HL-60 (cell line): ENCODE results near the gene ACACA.

Experiments
- DNase-seq, 2 experiments: peaks; one replicate each; pipeline ENCODE4 v3.0.0-alpha.2; 2010 to 2020; ENCODE audit warnings: low read depth in 1 of 2, low spot score in 1 of 2
- H3K27ac ChIP-seq: fragments of 250-450 bp; sonication (Bioruptor Pico); replicated peaks from 2 replicates; pipeline ENCODE4 v1.5.1; 2020; ENCODE audit warnings: mild to moderate bottlenecking, moderate library complexity
- H3K27me3 ChIP-seq: fragments of 250-450 bp; sonication (Bioruptor Pico); 2 replicates; pipeline ENCODE4 v1.5.1; 2021; ENCODE audit warnings: mild to moderate bottlenecking, moderate library complexity; ENCODE audit not compliant: insufficient read depth, poor library complexity, severe bottlenecking
- H3K4me3 ChIP-seq: replicated peaks from 2 replicates; pipeline ENCODE4 v1.5.1; 2011; ENCODE audit warnings: mild to moderate bottlenecking, control low read depth, low read length; ENCODE audit not compliant: insufficient read depth
- GABPA ChIP-seq: IDR thresholded peaks from 2 replicates; pipeline ENCODE4 v1.6.1; 2012; ENCODE audit warnings: low read depth
- POLR2AphosphoS5 ChIP-seq: IDR thresholded peaks from 2 replicates; pipeline ENCODE4 v1.6.1; 2012; ENCODE audit warnings: low read depth
- REST ChIP-seq: IDR thresholded peaks from 2 replicates; pipeline ENCODE4 v1.6.1; 2012; ENCODE audit warnings: low read depth; ENCODE audit not compliant: insufficient replicate concordance
- SPI1 ChIP-seq: IDR thresholded peaks from 2 replicates; pipeline ENCODE4 v1.6.1; 2012; ENCODE audit warnings: low read depth, mild to moderate bottlenecking, borderline replicate concordance
- TF ChIP-seq, protein P1 (sequence below): IDR thresholded peaks from one replicate; pipeline ENCODE4 v1.5.1; 2011; ENCODE audit warnings: low read length, control low read depth, inconsistent platforms; ENCODE audit not compliant: insufficient read depth

The ACACA gene

DNA sequence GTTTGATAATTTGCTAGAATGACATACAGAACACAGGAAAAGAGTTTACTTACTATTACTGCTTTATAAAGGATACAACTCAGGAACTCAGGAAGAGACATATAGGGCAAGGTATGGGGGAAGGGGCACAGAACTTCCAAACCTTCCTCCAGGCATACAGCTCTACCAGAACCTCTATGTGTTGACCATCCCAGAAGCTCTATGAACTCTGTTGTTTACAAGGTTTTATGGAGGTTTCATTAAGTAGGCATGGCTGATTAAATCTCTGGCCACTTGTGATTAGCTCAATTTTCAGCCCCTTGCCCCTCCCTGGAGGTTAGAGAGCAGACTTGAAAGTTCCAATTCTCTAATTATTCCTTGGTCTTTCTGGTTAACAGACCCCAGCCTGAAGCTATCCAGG is 91.0 kb downstream of the ACACA start:
- no peak for DNase-seq
- no peak overlapping the region for H3K4me3 ChIP-seq
- H3K27me3 ChIP-seq = no peaks in the 10 kb centered on the region
- TF ChIP-seq SPI1 (no peak), POLR2AphosphoS5 (no peak), GABPA (no peak), REST (no peak)
- TF ChIP-seq, protein P1, sequence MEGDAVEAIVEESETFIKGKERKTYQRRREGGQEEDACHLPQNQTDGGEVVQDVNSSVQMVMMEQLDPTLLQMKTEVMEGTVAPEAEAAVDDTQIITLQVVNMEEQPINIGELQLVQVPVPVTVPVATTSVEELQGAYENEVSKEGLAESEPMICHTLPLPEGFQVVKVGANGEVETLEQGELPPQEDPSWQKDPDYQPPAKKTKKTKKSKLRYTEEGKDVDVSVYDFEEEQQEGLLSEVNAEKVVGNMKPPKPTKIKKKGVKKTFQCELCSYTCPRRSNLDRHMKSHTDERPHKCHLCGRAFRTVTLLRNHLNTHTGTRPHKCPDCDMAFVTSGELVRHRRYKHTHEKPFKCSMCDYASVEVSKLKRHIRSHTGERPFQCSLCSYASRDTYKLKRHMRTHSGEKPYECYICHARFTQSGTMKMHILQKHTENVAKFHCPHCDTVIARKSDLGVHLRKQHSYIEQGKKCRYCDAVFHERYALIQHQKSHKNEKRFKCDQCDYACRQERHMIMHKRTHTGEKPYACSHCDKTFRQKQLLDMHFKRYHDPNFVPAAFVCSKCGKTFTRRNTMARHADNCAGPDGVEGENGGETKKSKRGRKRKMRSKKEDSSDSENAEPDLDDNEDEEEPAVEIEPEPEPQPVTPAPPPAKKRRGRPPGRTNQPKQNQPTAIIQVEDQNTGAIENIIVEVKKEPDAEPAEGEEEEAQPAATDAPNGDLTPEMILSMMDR = no peak
- no peak overlapping the region for H3K27ac ChIP-seq

- DNase-seq = no peak
- Histone ChIP-seq H3K27ac (no peak overlapping the region), H3K4me3 (no peak overlapping the region), H3K27me3 (no peaks in the 10 kb centered on the region)
- no peak for TF ChIP-seq REST
- no peak for TF ChIP-seq SPI1
- TF ChIP-seq GABPA = no peak
- TF ChIP-seq POLR2AphosphoS5 = no peak
- TF ChIP-seq, protein P1 = no peak
Measured at GRCh38 chr17:37312137-37312923, 94.3 kb downstream of the ACACA start.

DNA sequence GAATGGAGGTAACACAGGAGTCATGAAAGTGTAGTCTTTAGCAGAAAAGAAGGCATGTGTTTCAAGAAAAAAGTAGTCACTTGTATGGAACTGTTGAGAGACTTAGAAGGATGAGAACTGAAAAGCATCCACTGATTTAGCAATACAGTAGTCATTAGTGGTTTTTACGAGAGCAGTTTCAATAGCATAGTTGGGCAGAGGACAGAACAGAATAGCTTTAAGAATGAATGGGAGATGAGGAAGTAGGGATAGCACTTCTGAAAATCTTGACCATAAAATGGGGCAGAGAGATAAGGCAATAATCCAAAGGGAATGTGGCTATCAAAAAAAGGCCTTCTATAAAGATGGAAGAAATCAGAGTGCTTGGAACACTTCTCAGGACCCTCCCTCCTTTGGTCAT is 95.7 kb downstream of the ACACA start:
- no peak overlapping the region for H3K27ac ChIP-seq
- TF ChIP-seq REST (no peak), POLR2AphosphoS5 (no peak), GABPA (no peak), SPI1 (no peak)
- TF ChIP-seq, protein P1 = no peak
- no peaks in the 10 kb centered on the region for H3K27me3 ChIP-seq
- H3K4me3 ChIP-seq = no peak overlapping the region
- DNase-seq = no peak
